ENCODE results near the gene EXOC6B.

The EXOC6B gene

DNA sequence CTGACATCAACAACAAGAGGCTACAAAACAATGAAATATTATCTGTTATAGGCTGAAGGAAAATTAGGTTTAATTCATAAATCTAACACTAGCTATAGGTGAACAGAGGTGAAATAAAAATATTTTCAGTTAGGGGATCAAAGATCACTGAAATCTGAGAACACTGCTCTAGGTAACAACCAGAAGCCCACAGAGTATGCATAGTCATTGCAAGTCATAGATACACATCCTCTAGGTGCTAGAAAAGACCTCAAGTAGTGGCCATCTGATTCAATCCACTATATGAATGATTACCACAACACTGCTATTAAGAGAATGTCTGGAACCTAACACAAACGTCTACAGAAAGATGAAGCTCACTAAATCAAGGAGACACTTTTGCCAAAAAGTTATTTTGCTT, 413.6 kb downstream of the EXOC6B start:
- Mint-ChIP-seq H3K4me1 (ENCODE audit: low read depth) (no peaks in the 10 kb centered on the region), H3K36me3 (ENCODE audit: low read depth) (no peaks in the 10 kb centered on the region), H3K27me3 (no peaks in the 10 kb centered on the region), H3K4me3 (no peak overlapping the region), H3K9me3 (peaks cover 19% of the 10 kb centered on the region), H3K27ac (no peak overlapping the region)

DNA sequence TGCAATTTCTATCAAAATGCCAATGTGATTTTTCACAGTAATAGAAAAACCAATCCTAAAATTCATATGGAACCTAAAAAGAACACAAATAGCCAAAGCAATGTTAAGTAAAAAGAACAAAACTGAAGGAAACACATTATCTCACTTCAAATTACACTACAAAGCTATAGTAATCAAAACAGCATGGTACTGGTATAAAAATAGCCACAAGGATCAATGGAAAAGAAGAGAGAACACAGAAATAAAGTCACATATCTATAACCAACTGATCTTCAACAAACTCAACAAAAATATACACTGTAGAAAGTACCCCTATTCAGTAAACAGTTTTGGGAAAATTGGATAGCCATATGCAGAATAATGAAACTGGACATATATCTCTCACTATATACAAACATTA, 426.0 kb downstream of the EXOC6B start:
- Mint-ChIP-seq H3K27ac (no peak overlapping the region), H3K27me3 (no peaks in the 10 kb centered on the region), H3K36me3 (ENCODE audit: low read depth) (peaks cover 4% of the 10 kb centered on the region), H3K4me1 (ENCODE audit: low read depth) (no peaks in the 10 kb centered on the region), H3K4me3 (no peak overlapping the region), H3K9me3 (peaks cover 5% of the 10 kb centered on the region)

DNA sequence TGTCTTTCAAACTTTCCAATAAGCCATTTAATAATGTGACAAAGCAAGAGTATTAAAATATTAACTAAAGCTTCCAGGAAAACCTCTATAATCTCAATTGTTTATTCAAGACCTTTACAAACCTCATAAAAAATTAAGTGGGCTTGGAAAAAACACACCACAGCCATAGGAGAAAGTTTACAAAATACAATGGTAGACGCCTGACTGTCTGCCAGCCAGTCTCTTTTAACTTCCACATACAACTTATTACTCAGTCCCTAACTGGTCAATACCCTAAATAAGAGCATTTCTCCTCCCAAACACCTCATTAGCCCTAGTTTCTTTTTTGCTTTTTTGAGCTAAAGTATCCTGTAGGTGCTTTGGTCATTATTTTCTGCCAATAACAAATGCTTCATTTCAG, 430.7 kb downstream of the EXOC6B start:
- H3K36me3 Mint-ChIP-seq (ENCODE audit: low read depth) = no peaks in the 10 kb centered on the region

GRCh38 chr2:72394541-72395070, 431.2 kb downstream of the EXOC6B start:
- Mint-ChIP-seq H3K27ac (no peak overlapping the region), H3K9me3 (peaks cover 21% of the 10 kb centered on the region), H3K36me3 (ENCODE audit: low read depth) (no peaks in the 10 kb centered on the region), H3K4me3 (no peak overlapping the region), H3K4me1 (ENCODE audit: low read depth) (no peaks in the 10 kb centered on the region), H3K27me3 (no peaks in the 10 kb centered on the region)

More for the DNA sequence above, 430.7 kb downstream of the EXOC6B start:
- Mint-ChIP-seq H3K27ac (no peak overlapping the region), H3K27me3 (no peaks in the 10 kb centered on the region), H3K4me3 (no peak overlapping the region), H3K9me3 (peaks cover 17% of the 10 kb centered on the region), H3K4me1 (ENCODE audit: low read depth) (no peaks in the 10 kb centered on the region)

GRCh38 chr2:72389447-72389846, 436.4 kb downstream of the EXOC6B start:
- Mint-ChIP-seq H3K4me3 (no peak overlapping the region), H3K36me3 (ENCODE audit: low read depth) (no peaks in the 10 kb centered on the region), H3K27me3 (no peaks in the 10 kb centered on the region), H3K4me1 (ENCODE audit: low read depth) (no peaks in the 10 kb centered on the region), H3K9me3 (peaks cover 31% of the 10 kb centered on the region), H3K27ac (no peak overlapping the region)

GRCh38 chr2:72388263-72388662, 437.6 kb downstream of the EXOC6B start:
- H3K27ac Mint-ChIP-seq = no peak overlapping the region
- no peaks in the 10 kb centered on the region for H3K27me3 Mint-ChIP-seq
- H3K4me1 Mint-ChIP-seq (ENCODE audit: low read depth) = no peaks in the 10 kb centered on the region
- peaks cover 30% of the 10 kb centered on the region for H3K9me3 Mint-ChIP-seq
- H3K36me3 Mint-ChIP-seq (ENCODE audit: low read depth) = no peaks in the 10 kb centered on the region
- H3K4me3 Mint-ChIP-seq = no peak overlapping the region

DNA sequence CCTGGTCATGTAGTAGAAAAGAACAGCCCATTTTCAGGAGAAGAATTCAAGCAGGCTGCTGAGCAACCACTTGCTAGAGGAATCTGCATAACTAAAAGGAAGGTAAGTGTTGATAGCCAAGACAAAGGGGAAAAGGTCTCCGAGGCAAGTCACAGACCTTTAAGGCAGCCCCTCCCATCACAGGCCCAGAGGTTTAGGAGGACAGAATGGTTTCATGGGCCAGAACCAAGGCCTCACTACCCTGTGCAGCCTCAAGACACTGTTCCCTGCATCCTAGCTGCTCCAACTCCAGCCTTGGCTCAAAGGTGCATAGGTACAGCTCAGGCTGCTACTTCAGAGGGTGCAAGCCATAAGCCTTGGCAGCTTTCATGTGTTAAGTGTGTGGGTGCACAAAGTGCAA, 439.5 kb downstream of the EXOC6B start:
- Mint-ChIP-seq H3K27ac (no peak overlapping the region), H3K4me3 (no peak overlapping the region), H3K9me3 (peaks cover 28% of the 10 kb centered on the region), H3K36me3 (ENCODE audit: low read depth) (no peaks in the 10 kb centered on the region), H3K4me1 (ENCODE audit: low read depth) (no peaks in the 10 kb centered on the region), H3K27me3 (no peaks in the 10 kb centered on the region)

DNA sequence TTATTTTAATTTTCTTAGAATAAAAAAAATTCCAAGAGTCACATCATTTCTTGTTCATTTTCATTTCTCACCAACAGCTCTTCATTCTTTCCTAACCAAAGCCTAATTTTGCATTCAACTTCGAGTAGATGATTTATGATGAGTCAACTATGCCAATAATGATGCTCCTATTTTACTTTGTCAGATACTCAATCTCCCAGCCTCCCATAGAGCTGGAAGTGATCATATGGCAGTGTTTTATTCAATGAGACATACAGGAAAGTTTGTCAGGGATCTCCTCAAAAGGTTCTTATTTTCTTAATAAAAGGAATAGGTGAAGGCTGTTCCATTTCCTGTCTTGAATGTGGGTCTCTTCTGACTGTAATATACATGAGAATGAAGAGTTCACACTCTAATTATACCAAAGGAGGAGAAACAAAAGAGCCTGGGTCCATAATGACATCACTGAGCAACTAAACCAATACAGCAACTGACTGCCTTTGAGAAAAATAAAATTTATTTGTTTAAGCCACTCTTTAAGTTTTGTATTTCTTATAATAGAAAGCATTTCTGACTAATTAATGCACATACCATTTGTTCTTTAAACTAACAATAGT, 447.0 kb downstream of the EXOC6B start:
- Mint-ChIP-seq H3K27me3 (no peaks in the 10 kb centered on the region), H3K27ac (no peak overlapping the region), H3K4me1 (ENCODE audit: low read depth) (no peaks in the 10 kb centered on the region), H3K9me3 (peaks cover 23% of the 10 kb centered on the region), H3K36me3 (ENCODE audit: low read depth) (peaks cover 46% of the 10 kb centered on the region), H3K4me3 (no peak overlapping the region)

- Mint-ChIP-seq H3K36me3 (ENCODE audit: low read depth) (peaks cover 22% of the 10 kb centered on the region), H3K4me3 (no peak overlapping the region), H3K27me3 (no peaks in the 10 kb centered on the region), H3K9me3 (peaks cover 14% of the 10 kb centered on the region), H3K4me1 (ENCODE audit: low read depth) (no peaks in the 10 kb centered on the region), H3K27ac (no peak overlapping the region)
Measured at GRCh38 chr2:72367530-72368225, 458.2 kb downstream of the EXOC6B start.

GRCh38 chr2:72363406-72363805, 462.4 kb downstream of the EXOC6B start:
- no peak overlapping the region for H3K27ac Mint-ChIP-seq
- no peaks in the 10 kb centered on the region for H3K27me3 Mint-ChIP-seq
- no peaks in the 10 kb centered on the region for H3K4me1 Mint-ChIP-seq (ENCODE audit: low read depth)
- H3K36me3 Mint-ChIP-seq (ENCODE audit: low read depth) = peaks cover 8% of the 10 kb centered on the region
- H3K4me3 Mint-ChIP-seq = no peak overlapping the region
- no peaks in the 10 kb centered on the region for H3K9me3 Mint-ChIP-seq

- no peak overlapping the region for H3K4me3 Mint-ChIP-seq
- H3K36me3 Mint-ChIP-seq (ENCODE audit: low read depth) = peaks cover 8% of the 10 kb centered on the region
- no peaks in the 10 kb centered on the region for H3K27me3 Mint-ChIP-seq
- H3K9me3 Mint-ChIP-seq = no peaks in the 10 kb centered on the region
- H3K27ac Mint-ChIP-seq = no peak overlapping the region
- H3K4me1 Mint-ChIP-seq (ENCODE audit: low read depth) = no peaks in the 10 kb centered on the region
Measured at GRCh38 chr2:72362733-72363132, 463.1 kb downstream of the EXOC6B start.

DNA sequence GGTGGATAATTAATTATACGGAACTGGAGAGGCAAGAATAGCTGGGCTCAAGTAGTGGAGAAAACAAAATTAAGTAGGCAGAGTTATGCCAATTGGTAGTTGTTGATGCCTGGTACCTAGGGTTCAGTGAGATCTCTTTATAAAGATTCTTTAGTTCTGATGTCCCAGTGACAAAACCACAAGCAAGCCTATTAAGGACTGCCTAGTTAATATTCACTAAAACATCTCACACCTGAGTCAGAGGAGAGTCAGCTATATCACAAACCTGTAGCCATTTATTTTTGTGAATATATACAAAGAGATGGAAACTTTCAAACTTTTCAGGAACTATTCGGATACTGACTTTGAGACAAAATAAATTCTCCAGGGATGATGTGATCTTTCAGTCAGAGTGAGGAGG, 464.3 kb downstream of the EXOC6B start:
- no peak overlapping the region for H3K27ac Mint-ChIP-seq
- no peak overlapping the region for H3K4me3 Mint-ChIP-seq
- no peaks in the 10 kb centered on the region for H3K27me3 Mint-ChIP-seq
- H3K4me1 Mint-ChIP-seq (ENCODE audit: low read depth) = no peaks in the 10 kb centered on the region
- H3K36me3 Mint-ChIP-seq (ENCODE audit: low read depth) = peaks cover 8% of the 10 kb centered on the region
- no peaks in the 10 kb centered on the region for H3K9me3 Mint-ChIP-seq

- H3K4me1 Mint-ChIP-seq (ENCODE audit: low read depth) = no peaks in the 10 kb centered on the region
- no peaks in the 10 kb centered on the region for H3K9me3 Mint-ChIP-seq
- no peak overlapping the region for H3K27ac Mint-ChIP-seq
- H3K27me3 Mint-ChIP-seq = no peaks in the 10 kb centered on the region
- H3K4me3 Mint-ChIP-seq = no peak overlapping the region
- H3K36me3 Mint-ChIP-seq (ENCODE audit: low read depth) = peaks cover 8% of the 10 kb centered on the region
Measured at GRCh38 chr2:72361042-72361441, 464.8 kb downstream of the EXOC6B start.

DNA sequence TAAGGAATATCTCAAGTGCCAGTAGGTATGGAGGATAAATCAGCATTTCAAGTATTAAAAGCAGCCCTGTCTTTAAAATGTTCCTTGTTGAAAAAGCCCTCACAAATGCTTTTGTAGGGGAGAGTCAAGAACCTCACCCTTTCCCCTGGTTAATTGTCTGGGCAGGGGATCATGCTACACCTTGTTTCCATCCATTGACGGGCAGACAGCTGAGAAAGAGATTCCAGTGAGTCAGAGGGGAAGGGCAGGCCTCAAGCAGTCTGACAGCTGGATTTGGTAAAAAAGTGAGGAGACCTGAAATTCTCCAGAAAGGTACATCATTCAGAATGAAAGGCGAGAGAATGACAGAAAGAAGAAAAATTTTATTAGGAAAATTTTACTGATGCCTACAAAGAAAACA, 475.0 kb downstream of the EXOC6B start:
- Mint-ChIP-seq H3K27ac (no peak overlapping the region), H3K36me3 (ENCODE audit: low read depth) (no peaks in the 10 kb centered on the region)

GRCh38 chr2:72349016-72349415, 476.8 kb downstream of the EXOC6B start:
- Mint-ChIP-seq H3K9me3 (peaks cover 11% of the 10 kb centered on the region), H3K27ac (no peak overlapping the region), H3K4me3 (no peak overlapping the region)

More for the DNA sequence above, 475.0 kb downstream of the EXOC6B start:
- Mint-ChIP-seq H3K27me3 (no peaks in the 10 kb centered on the region), H3K9me3 (no peaks in the 10 kb centered on the region), H3K4me1 (ENCODE audit: low read depth) (no peaks in the 10 kb centered on the region), H3K4me3 (no peak overlapping the region)

DNA sequence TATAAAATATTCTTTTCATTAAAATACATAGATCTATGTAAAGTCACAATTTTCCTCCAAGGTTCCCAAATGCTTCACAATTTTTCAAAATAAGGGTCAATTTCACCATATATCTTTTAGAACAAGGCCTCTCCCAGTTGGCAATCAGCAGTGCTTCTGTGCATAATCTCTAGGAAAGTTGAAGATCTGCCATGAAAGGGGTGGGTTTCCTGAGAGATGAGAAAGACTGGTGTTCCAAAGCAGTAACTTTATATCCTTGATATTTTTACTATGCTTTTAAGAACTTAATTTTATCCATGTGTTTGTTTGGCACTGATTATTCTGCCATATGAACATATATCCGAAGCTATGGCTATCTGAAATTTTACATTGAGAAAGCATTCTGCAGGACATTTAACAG, 478.8 kb downstream of the EXOC6B start:
- Mint-ChIP-seq H3K27ac (no peak overlapping the region), H3K4me1 (ENCODE audit: low read depth) (no peaks in the 10 kb centered on the region), H3K27me3 (no peaks in the 10 kb centered on the region), H3K36me3 (ENCODE audit: low read depth) (peaks cover 6% of the 10 kb centered on the region), H3K9me3 (peaks cover 11% of the 10 kb centered on the region), H3K4me3 (no peak overlapping the region)

More at GRCh38 chr2:72349016-72349415, 476.8 kb downstream of the EXOC6B start:
- Mint-ChIP-seq H3K27me3 (no peaks in the 10 kb centered on the region), H3K4me1 (ENCODE audit: low read depth) (no peaks in the 10 kb centered on the region), H3K36me3 (ENCODE audit: low read depth) (peaks cover 6% of the 10 kb centered on the region)
